K562 (cell line): ENCODE results near the gene METAP1. TPM values are rescaled to one million over a fixed set of nuclear protein-coding genes. Genes with fewer than 3 reads are reported as not detected.

Source experiments
- CCNT2 ChIP-seq: IDR thresholded peaks from 2 replicates; pipeline ENCODE4 v1.6.1; 2011; ENCODE audit warnings: borderline replicate concordance, low read depth, mild to moderate bottlenecking, moderate library complexity, mixed read lengths, low read length; ENCODE audit not compliant: insufficient read length; ENCODE audit errors: extremely low read depth
- ETV6 ChIP-seq, 3 experiments: fragments of 150-350 bp in 1 of 3; sonication (generic) in 1 of 3; formaldehyde crosslinking in 1 of 3; IDR thresholded peaks; 2 replicates each; pipeline versions ENCODE4 v1.6.1 to v1.8.0; 2014 to 2022; ENCODE audit warnings: borderline replicate concordance in 2 of 3, low read depth in 2 of 3, antibody characterized with exemption in 1 of 3, low read length in 1 of 3, mild to moderate bottlenecking in 1 of 3, missing genetic modification reagents in 1 of 3
- MAZ ChIP-seq, 2 experiments: fragments of 450-650 bp in 1 of 2; sonication (generic) in 1 of 2; formaldehyde crosslinking; IDR thresholded peaks in 1 of 2; conservative IDR thresholded peaks in 1 of 2; 2 replicates each; pipeline versions ENCODE4 v1.4.0 to v1.5.0; 2020; ENCODE audit warnings: mild to moderate bottlenecking in 1 of 2, missing genetic modification reagents in 1 of 2
- MCM2 ChIP-seq: fragments of 450-650 bp; IDR thresholded peaks from 2 replicates; pipeline ENCODE4 v1.6.1; 2017; ENCODE audit warnings: low read depth, mild to moderate bottlenecking
- NFRKB ChIP-seq: fragments of 450-650 bp; IDR thresholded peaks from 2 replicates; pipeline ENCODE4 v1.6.1; 2016; ENCODE audit warnings: low read depth
- NONO ChIP-seq, 2 experiments: fragments of 200-400 bp in 1 of 2; fragments of 450-650 bp in 1 of 2; formaldehyde crosslinking in 1 of 2; IDR thresholded peaks; 2 replicates each; pipeline ENCODE4 v1.6.1; 2017; ENCODE audit warnings: low read depth in 2 of 2, mild to moderate bottlenecking in 2 of 2, moderate library complexity in 2 of 2, low read length in 1 of 2
- PURB ChIP-seq: sonication (generic); formaldehyde crosslinking; IDR thresholded peaks from 2 replicates; pipeline ENCODE4 v1.9.0; 2021; ENCODE audit warnings: low read depth, mild to moderate bottlenecking, missing genetic modification reagents
- RAD51 ChIP-seq: fragments of 450-650 bp; IDR thresholded peaks from 2 replicates; pipeline ENCODE4 v1.7.1; 2016; ENCODE audit warnings: low read depth, mild to moderate bottlenecking, borderline replicate concordance
- SLC30A9 ChIP-seq: fragments of 250-450 bp; sonication (Bioruptor Pico); IDR thresholded peaks from 2 replicates; pipeline ENCODE4 v1.8.0; 2022; ENCODE audit warnings: mild to moderate bottlenecking, moderate library complexity
- SPI1 ChIP-seq: IDR thresholded peaks from 2 replicates; pipeline ENCODE4 v1.6.1; 2011; ENCODE audit warnings: low read depth, low read length, control low read depth, borderline replicate concordance
- SREBF2 ChIP-seq: sonication (generic); formaldehyde crosslinking; IDR thresholded peaks from 2 replicates; pipeline ENCODE4 v1.4.0; 2020; ENCODE audit warnings: mild to moderate bottlenecking, missing genetic modification reagents
- SRSF3 ChIP-seq: fragments of 200-400 bp; formaldehyde crosslinking; IDR thresholded peaks from 2 replicates; pipeline ENCODE4 v1.6.1; 2016; ENCODE audit warnings: mild to moderate bottlenecking, low read length, moderate library complexity; ENCODE audit not compliant: insufficient read depth
- STAG1 ChIP-seq: sonication (generic); formaldehyde crosslinking; IDR thresholded peaks from 2 replicates; pipeline ENCODE4 v1.5.0; 2020; ENCODE audit warnings: missing genetic modification reagents, borderline replicate concordance
- WHSC1 ChIP-seq: IDR thresholded peaks from one replicate; pipeline ENCODE4 v1.6.1; 2012; ENCODE audit warnings: low read length, control low read depth, inconsistent platforms
- ZBTB17 ChIP-seq: fragments of 450-650 bp; formaldehyde crosslinking; IDR thresholded peaks from 2 replicates; pipeline ENCODE4 v1.4.0; 2020; ENCODE audit warnings: mild to moderate bottlenecking
- ZNF232 ChIP-seq: sonication (generic); formaldehyde crosslinking; IDR thresholded peaks from 2 replicates; pipeline ENCODE4 v1.8.0; 2022; ENCODE audit warnings: mild to moderate bottlenecking, missing genetic modification reagents
- polyA plus RNA-seq, 8 experiments: library from polyadenylated mRNA; depleted of rRNA in 4 of 8; stranded (reverse) in 5 of 8; unstranded in 3 of 8; fragments of >200 nt; fragmentation: Nextera tagmentation in 2 of 8; fragmentation: Illumina TruSeq in 1 of 8; extraction: Ambion mirVana in 2 of 8; extraction: Trizol in 1 of 8; gene quantifications; 2 replicates each; pipeline versions ENCODE4 v1.2.1 to v1.2.3, GENCODE V29; 2011 to 2014; ENCODE audit warnings: inconsistent platforms in 1 of 8, missing spikeins in 1 of 8
- total RNA-seq, 7 experiments: library from RNA; depleted of rRNA in 6 of 7; stranded (reverse); fragments of >200 nt in 6 of 7; fragmentation: Illumina TruSeq in 2 of 7; extraction: Trizol in 2 of 7; gene quantifications; 2 replicates each; pipeline versions ENCODE4 v1.2.1 to v1.2.3, GENCODE V29; 2011 to 2021; ENCODE audit warnings: low replicate concordance in 1 of 7
- TF ChIP-seq, protein P1 (sequence below): fragments of 250-450 bp; sonication (Bioruptor Pico); IDR thresholded peaks from 2 replicates; pipeline ENCODE4 v1.8.0; 2022; ENCODE audit warnings: inconsistent platforms, mild to moderate bottlenecking, moderate library complexity, borderline replicate concordance
- TF ChIP-seq, protein P2 (sequence below): fragments of 450-650 bp; IDR thresholded peaks from 2 replicates; pipeline ENCODE4 v1.6.1; 2017; ENCODE audit warnings: antibody characterized with exemption, mild to moderate bottlenecking
- TF ChIP-seq, protein P3 (sequence below): fragments of 250-450 bp; sonication (Bioruptor Pico); IDR thresholded peaks from 2 replicates; pipeline ENCODE4 v1.9.0; 2021; ENCODE audit warnings: mild to moderate bottlenecking, inconsistent platforms

METAP1 gene
- total and polyA plus RNA-seq, 9 of the 15 experiments (the other 6 are each of a cell fraction or from before 2014, with no cell fraction given) = 31.4 to 77.6 (median 59.5) TPM

DNA sequence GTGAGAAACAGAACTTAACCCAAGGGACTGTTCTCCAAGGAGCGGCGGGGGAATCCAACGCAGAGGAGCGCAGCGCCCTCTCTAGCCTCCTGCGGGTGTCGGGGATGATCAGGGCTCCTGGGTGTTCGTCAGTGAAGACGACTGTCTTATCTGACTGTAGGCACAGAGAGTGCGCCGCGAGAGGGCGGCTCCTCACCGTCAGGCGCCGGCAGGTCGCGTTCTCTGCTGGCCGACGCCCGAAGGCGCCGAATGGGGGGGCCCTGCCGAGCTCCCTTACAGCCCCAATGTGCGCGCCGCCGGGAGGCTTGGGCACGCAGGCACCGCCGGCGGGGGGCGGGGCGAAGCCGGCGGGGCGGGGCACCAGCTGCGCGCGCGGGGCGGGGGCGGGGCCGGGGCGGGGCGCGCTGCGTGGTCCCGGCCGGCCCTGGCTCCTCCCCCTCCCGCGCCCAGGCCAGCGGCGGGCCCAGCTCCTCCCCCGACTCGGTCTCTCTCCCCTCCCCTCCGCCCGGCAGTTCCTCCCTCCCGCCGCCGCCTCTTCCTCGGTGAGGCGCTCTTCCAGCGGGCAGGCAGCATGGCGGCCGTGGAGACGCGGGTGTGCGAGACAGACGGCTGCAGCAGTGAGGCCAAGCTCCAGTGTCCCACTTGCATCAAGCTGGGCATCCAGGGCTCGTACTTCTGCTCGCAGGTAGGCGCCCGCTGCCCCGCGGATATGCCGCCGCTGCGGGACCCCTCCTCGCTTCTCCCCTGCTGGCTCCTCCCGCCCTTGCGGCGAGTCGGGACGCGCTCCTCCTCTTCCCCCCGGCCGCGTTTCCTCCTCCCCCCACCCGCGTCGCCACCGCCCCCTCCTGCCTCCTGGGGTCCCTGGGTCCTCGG is at the start of gene METAP1 (continued):
- no peak for TF ChIP-seq RAD51
- TF ChIP-seq WHSC1 = no peak
- TF ChIP-seq, protein P1, sequence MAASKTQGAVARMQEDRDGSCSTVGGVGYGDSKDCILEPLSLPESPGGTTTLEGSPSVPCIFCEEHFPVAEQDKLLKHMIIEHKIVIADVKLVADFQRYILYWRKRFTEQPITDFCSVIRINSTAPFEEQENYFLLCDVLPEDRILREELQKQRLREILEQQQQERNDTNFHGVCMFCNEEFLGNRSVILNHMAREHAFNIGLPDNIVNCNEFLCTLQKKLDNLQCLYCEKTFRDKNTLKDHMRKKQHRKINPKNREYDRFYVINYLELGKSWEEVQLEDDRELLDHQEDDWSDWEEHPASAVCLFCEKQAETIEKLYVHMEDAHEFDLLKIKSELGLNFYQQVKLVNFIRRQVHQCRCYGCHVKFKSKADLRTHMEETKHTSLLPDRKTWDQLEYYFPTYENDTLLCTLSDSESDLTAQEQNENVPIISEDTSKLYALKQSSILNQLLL = no peak
- TF ChIP-seq, protein P2, sequence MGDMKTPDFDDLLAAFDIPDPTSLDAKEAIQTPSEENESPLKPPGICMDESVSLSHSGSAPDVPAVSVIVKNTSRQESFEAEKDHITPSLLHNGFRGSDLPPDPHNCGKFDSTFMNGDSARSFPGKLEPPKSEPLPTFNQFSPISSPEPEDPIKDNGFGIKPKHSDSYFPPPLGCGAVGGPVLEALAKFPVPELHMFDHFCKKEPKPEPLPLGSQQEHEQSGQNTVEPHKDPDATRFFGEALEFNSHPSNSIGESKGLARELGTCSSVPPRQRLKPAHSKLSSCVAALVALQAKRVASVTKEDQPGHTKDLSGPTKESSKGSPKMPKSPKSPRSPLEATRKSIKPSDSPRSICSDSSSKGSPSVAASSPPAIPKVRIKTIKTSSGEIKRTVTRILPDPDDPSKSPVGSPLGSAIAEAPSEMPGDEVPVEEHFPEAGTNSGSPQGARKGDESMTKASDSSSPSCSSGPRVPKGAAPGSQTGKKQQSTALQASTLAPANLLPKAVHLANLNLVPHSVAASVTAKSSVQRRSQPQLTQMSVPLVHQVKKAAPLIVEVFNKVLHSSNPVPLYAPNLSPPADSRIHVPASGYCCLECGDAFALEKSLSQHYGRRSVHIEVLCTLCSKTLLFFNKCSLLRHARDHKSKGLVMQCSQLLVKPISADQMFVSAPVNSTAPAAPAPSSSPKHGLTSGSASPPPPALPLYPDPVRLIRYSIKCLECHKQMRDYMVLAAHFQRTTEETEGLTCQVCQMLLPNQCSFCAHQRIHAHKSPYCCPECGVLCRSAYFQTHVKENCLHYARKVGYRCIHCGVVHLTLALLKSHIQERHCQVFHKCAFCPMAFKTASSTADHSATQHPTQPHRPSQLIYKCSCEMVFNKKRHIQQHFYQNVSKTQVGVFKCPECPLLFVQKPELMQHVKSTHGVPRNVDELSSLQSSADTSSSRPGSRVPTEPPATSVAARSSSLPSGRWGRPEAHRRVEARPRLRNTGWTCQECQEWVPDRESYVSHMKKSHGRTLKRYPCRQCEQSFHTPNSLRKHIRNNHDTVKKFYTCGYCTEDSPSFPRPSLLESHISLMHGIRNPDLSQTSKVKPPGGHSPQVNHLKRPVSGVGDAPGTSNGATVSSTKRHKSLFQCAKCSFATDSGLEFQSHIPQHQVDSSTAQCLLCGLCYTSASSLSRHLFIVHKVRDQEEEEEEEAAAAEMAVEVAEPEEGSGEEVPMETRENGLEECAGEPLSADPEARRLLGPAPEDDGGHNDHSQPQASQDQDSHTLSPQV = peak; percentile 36; the same call in 1 of the 2 replicates
- TF ChIP-seq ETV6 (IDR thresholded peaks at IDR 0.05; ENCODE audit: borderline replicate concordance in 1 of 2, low read depth in 2 of 2, low read length in 1 of 2) = no peak
- TF ChIP-seq ETV6 (CRISPR knock-in tag; IDR thresholded peaks at IDR 0.05; ENCODE audit: borderline replicate concordance) = no peak
- no peak for TF ChIP-seq SLC30A9 (CRISPR knock-in tag)
- TF ChIP-seq SREBF2 (CRISPR knock-in tag) = no peak
- peak; percentile 66; the same call in 1 of the 2 replicates for TF ChIP-seq STAG1 (CRISPR knock-in tag)
- no peak for TF ChIP-seq MCM2
- peak; percentile 71 to 83 for TF ChIP-seq NONO (IDR thresholded peaks at IDR 0.05; ENCODE audit: low read depth in 2 of 2, low read length in 1 of 2)
- peak; percentile 90 to 95 for TF ChIP-seq MAZ (CRISPR knock-in tag; conservative IDR thresholded peaks at IDR 0.05 in 1 of 2, IDR thresholded peaks at IDR 0.05 in 1 of 2)
- TF ChIP-seq SRSF3 = no peak
- TF ChIP-seq CCNT2 = peak; percentile 89
- peak; percentile 69 for TF ChIP-seq NFRKB
- TF ChIP-seq PURB (CRISPR knock-in tag) = no peak
- peak; percentile 89 for TF ChIP-seq SPI1
- no peak for TF ChIP-seq ZNF232 (CRISPR knock-in tag)
- TF ChIP-seq ZBTB17 (CRISPR knock-in tag) = no peak
- TF ChIP-seq, protein P3, sequence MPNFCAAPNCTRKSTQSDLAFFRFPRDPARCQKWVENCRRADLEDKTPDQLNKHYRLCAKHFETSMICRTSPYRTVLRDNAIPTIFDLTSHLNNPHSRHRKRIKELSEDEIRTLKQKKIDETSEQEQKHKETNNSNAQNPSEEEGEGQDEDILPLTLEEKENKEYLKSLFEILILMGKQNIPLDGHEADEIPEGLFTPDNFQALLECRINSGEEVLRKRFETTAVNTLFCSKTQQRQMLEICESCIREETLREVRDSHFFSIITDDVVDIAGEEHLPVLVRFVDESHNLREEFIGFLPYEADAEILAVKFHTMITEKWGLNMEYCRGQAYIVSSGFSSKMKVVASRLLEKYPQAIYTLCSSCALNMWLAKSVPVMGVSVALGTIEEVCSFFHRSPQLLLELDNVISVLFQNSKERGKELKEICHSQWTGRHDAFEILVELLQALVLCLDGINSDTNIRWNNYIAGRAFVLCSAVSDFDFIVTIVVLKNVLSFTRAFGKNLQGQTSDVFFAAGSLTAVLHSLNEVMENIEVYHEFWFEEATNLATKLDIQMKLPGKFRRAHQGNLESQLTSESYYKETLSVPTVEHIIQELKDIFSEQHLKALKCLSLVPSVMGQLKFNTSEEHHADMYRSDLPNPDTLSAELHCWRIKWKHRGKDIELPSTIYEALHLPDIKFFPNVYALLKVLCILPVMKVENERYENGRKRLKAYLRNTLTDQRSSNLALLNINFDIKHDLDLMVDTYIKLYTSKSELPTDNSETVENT = peak; percentile 85
